Measurements from ENCODE around the gene NFS1.
"Not testable (repeated sequence)": the region's sequence is repeated elsewhere in the genome, so short reads cannot be mapped to it uniquely, and the experiment has no call there.

The NFS1 gene

GRCh38 chr20:35685368-35685767 is 13.8 kb downstream of the NFS1 start:
- H3K27ac ChIP-seq; DNase-seq (ENCODE audit: low read depth, low spot score): not testable (repeated sequence)

- DNase-seq (ENCODE audit: low read depth, low spot score), result no peak
- no peak overlapping the region for H3K27ac ChIP-seq
Measured at GRCh38 chr20:35681960-35682359, 17.2 kb downstream of the NFS1 start.

- no peak for DNase-seq (ENCODE audit: low read depth, low spot score)
- H3K27ac ChIP-seq, result no peak overlapping the region
Measured at GRCh38 chr20:35680452-35681183, 18.5 kb downstream of the NFS1 start.

- no peak for DNase-seq (ENCODE audit: low read depth, low spot score)
- H3K27ac ChIP-seq, result no peak overlapping the region
Measured at GRCh38 chr20:35674921-35675320, 24.2 kb downstream of the NFS1 start.

- DNase-seq (ENCODE audit: low read depth, low spot score), result no peak
- H3K27ac ChIP-seq, result no peak overlapping the region
Measured at GRCh38 chr20:35673884-35674283, 25.3 kb downstream of the NFS1 start.

- H3K27ac ChIP-seq, result no peak overlapping the region
- DNase-seq (ENCODE audit: low read depth, low spot score), result no peak
Measured at GRCh38 chr20:35669681-35670080, 29.5 kb downstream of the NFS1 start.

GRCh38 chr20:35669221-35669620 is 29.9 kb downstream of the NFS1 start:
- no peak overlapping the region for H3K27ac ChIP-seq
- no peak for DNase-seq (ENCODE audit: low read depth, low spot score)

- H3K27ac ChIP-seq, result no peak overlapping the region
- no peak for DNase-seq (ENCODE audit: low read depth, low spot score)
Measured at GRCh38 chr20:35665949-35666288, 33.2 kb downstream of the NFS1 start.

GRCh38 chr20:35664466-35665206 is 34.5 kb downstream of the NFS1 start, which contains the start of the genes CPNE1 and RBM12:
TSS of gene CPNE1 (minus strand) at chr20:35664900. CDS start at chr20:35632923, 31,977 bp downstream.
TSS of gene RBM12 (minus strand) at chr20:35664900. CDS start at chr20:35655322, 9,578 bp downstream.
- peak within 1 kb of the TSS; percentile 81 for H3K27ac ChIP-seq
- DNase-seq (ENCODE audit: low read depth, low spot score), result peak; percentile 49

GRCh38 chr20:35663516-35664465 is 35.4 kb downstream of the NFS1 start:
- DNase-seq (ENCODE audit: low read depth, low spot score), result no peak
- peak overlapping the region; percentile 81 for H3K27ac ChIP-seq

GRCh38 chr20:35662551-35662950 is 36.6 kb downstream of the NFS1 start:
- no peak for DNase-seq (ENCODE audit: low read depth, low spot score)
- peak overlapping the region; percentile 81 for H3K27ac ChIP-seq

GRCh38 chr20:35661908-35662307 is 37.2 kb downstream of the NFS1 start:
- peak overlapping the region; percentile 42 for H3K27ac ChIP-seq
- DNase-seq (ENCODE audit: low read depth, low spot score), result no peak

GRCh38 chr20:35661053-35661452 is 38.1 kb downstream of the NFS1 start:
- H3K27ac ChIP-seq, result peak overlapping the region; percentile 42
- DNase-seq (ENCODE audit: low read depth, low spot score), result no peak

- no peak for DNase-seq (ENCODE audit: low read depth, low spot score)
- H3K27ac ChIP-seq, result peak overlapping the region; percentile 42
Measured at GRCh38 chr20:35660122-35660937, 38.8 kb downstream of the NFS1 start.

GRCh38 chr20:35657271-35657670 is 41.9 kb downstream of the NFS1 start:
- DNase-seq (ENCODE audit: low read depth, low spot score), result no peak
- no peak overlapping the region for H3K27ac ChIP-seq

- DNase-seq (ENCODE audit: low read depth, low spot score), result no peak
- H3K27ac ChIP-seq, result no peak overlapping the region
Measured at GRCh38 chr20:35654415-35654814, 44.7 kb downstream of the NFS1 start.

GRCh38 chr20:35653893-35654292 is 45.3 kb downstream of the NFS1 start:
- no peak for DNase-seq (ENCODE audit: low read depth, low spot score)
- H3K27ac ChIP-seq, result no peak overlapping the region

GRCh38 chr20:35653430-35653734 is 45.8 kb downstream of the NFS1 start:
- DNase-seq (ENCODE audit: low read depth, low spot score), result no peak
- H3K27ac ChIP-seq, result no peak overlapping the region

GRCh38 chr20:35652641-35653429 is 46.3 kb downstream of the NFS1 start:
- H3K27ac ChIP-seq, result no peak overlapping the region

More at GRCh38 chr20:35652641-35653429, 46.3 kb downstream of the NFS1 start:
- DNase-seq (ENCODE audit: low read depth, low spot score), result no peak

Measured in epithelial cell of prostate (primary cell).